ENCODE data around the gene SDK1.
"Not testable (repeated sequence)": the region's sequence is repeated elsewhere in the genome, so short reads cannot be mapped to it uniquely, and the experiment has no call there.

Gene SDK1

GRCh38 chr7:4245135-4245865 lies 944.2 kb downstream of the SDK1 start:
- DNase-seq (ENCODE audit: low read depth) = no peak

- no peak for DNase-seq (ENCODE audit: low read depth)
Measured at GRCh38 chr7:4245866-4246470, 944.9 kb downstream of the SDK1 start.

GRCh38 chr7:4246536-4246935 lies 945.5 kb downstream of the SDK1 start:
- no peak for DNase-seq (ENCODE audit: low read depth)

- no peak for DNase-seq (ENCODE audit: low read depth)
Measured at GRCh38 chr7:4247106-4247876, 946.2 kb downstream of the SDK1 start.

GRCh38 chr7:4248295-4248694 lies 947.2 kb downstream of the SDK1 start:
- no peak for DNase-seq (ENCODE audit: low read depth)

GRCh38 chr7:4249241-4249640 lies 948.2 kb downstream of the SDK1 start:
- DNase-seq (ENCODE audit: low read depth) = no peak

GRCh38 chr7:4255336-4255735 lies 954.3 kb downstream of the SDK1 start:
- no peak for DNase-seq (ENCODE audit: low read depth)

GRCh38 chr7:4256286-4256685 lies 955.2 kb downstream of the SDK1 start:
- no peak for DNase-seq (ENCODE audit: low read depth)

GRCh38 chr7:4257146-4258111 lies 956.4 kb downstream of the SDK1 start:
- DNase-seq (ENCODE audit: low read depth) = no peak

- DNase-seq (ENCODE audit: low read depth) = not testable (repeated sequence)
Measured at GRCh38 chr7:4260116-4260515, 959.1 kb downstream of the SDK1 start.

- no peak for DNase-seq (ENCODE audit: low read depth)
Measured at GRCh38 chr7:4260867-4261600, 960.0 kb downstream of the SDK1 start.

GRCh38 chr7:4261601-4261960 lies 960.5 kb downstream of the SDK1 start:
- no peak for DNase-seq (ENCODE audit: low read depth)

GRCh38 chr7:4264206-4264605 lies 963.2 kb downstream of the SDK1 start:
- not testable (repeated sequence) for DNase-seq (ENCODE audit: low read depth)

- DNase-seq (ENCODE audit: low read depth) = no peak
Measured at GRCh38 chr7:4265066-4265465, 964.0 kb downstream of the SDK1 start.

GRCh38 chr7:4265676-4266075 lies 964.6 kb downstream of the SDK1 start:
- no peak for DNase-seq (ENCODE audit: low read depth)

- no peak for DNase-seq (ENCODE audit: low read depth)
Measured at GRCh38 chr7:4266270-4267040, 965.4 kb downstream of the SDK1 start.

GRCh38 chr7:4267341-4268039 lies 966.4 kb downstream of the SDK1 start:
- DNase-seq (ENCODE audit: low read depth) = no peak

GRCh38 chr7:4268040-4268965 lies 967.3 kb downstream of the SDK1 start:
- DNase-seq (ENCODE audit: low read depth) = no peak

GRCh38 chr7:4269086-4269485 lies 968.0 kb downstream of the SDK1 start:
- no peak for DNase-seq (ENCODE audit: low read depth)
